ENCODE data around the gene CLSTN2. TPM values are rescaled to one million over a fixed set of nuclear protein-coding genes. Genes with fewer than 3 reads are reported as not detected.

The CLSTN2 gene
- total RNA-seq, 1 donor from 2014 or later, result 9.7 TPM

GRCh38 chr3:140338916-140339315, 403.9 kb downstream of the CLSTN2 start:
- DNase-seq (ENCODE audit: low spot score), result no peak

GRCh38 chr3:140341203-140341602, 406.2 kb downstream of the CLSTN2 start:
- DNase-seq (ENCODE audit: low spot score), result no peak

GRCh38 chr3:140341817-140342403, 406.9 kb downstream of the CLSTN2 start:
- no peak for DNase-seq (ENCODE audit: low spot score)

GRCh38 chr3:140342668-140343067, 407.7 kb downstream of the CLSTN2 start:
- DNase-seq (ENCODE audit: low spot score), result no peak

GRCh38 chr3:140343211-140344081, 408.5 kb downstream of the CLSTN2 start:
- no peak for DNase-seq (ENCODE audit: low spot score)

- no peak for DNase-seq (ENCODE audit: low spot score)
These were observed 409.1 kb downstream of the CLSTN2 start for GRCh38 chr3:140344082-140344454.

- no peak for DNase-seq (ENCODE audit: low spot score)
These were observed 409.7 kb downstream of the CLSTN2 start for GRCh38 chr3:140344601-140345205.

- DNase-seq (ENCODE audit: low spot score), result no peak
These were observed 412.2 kb downstream of the CLSTN2 start for GRCh38 chr3:140347151-140347550.

GRCh38 chr3:140349938-140350337, 415.0 kb downstream of the CLSTN2 start:
- DNase-seq (ENCODE audit: low spot score), result no peak

GRCh38 chr3:140351466-140351865, 416.5 kb downstream of the CLSTN2 start:
- DNase-seq (ENCODE audit: low spot score), result no peak

GRCh38 chr3:140355481-140355880, 420.5 kb downstream of the CLSTN2 start:
- DNase-seq (ENCODE audit: low spot score), result no peak

- no peak for DNase-seq (ENCODE audit: low spot score)
These were observed 423.7 kb downstream of the CLSTN2 start for GRCh38 chr3:140358686-140359085.

GRCh38 chr3:140359233-140359995, 424.4 kb downstream of the CLSTN2 start:
- DNase-seq (ENCODE audit: low spot score), result no peak

GRCh38 chr3:140360332-140360731, 425.3 kb downstream of the CLSTN2 start:
- no peak for DNase-seq (ENCODE audit: low spot score)

GRCh38 chr3:140363801-140364200, 428.8 kb downstream of the CLSTN2 start:
- DNase-seq (ENCODE audit: low spot score), result no peak

GRCh38 chr3:140365872-140366697, 431.1 kb downstream of the CLSTN2 start:
- no peak for DNase-seq (ENCODE audit: low spot score)

GRCh38 chr3:140368223-140368811, 433.3 kb downstream of the CLSTN2 start:
- DNase-seq (ENCODE audit: low spot score), result no peak

- no peak for DNase-seq (ENCODE audit: low spot score)
These were observed 435.7 kb downstream of the CLSTN2 start for GRCh38 chr3:140370686-140371085.

- no peak for DNase-seq (ENCODE audit: low spot score)
These were observed 438.2 kb downstream of the CLSTN2 start for GRCh38 chr3:140373234-140373633.

GRCh38 chr3:140375002-140375401, 440.0 kb downstream of the CLSTN2 start:
- DNase-seq (ENCODE audit: low spot score), result no peak
